Mesenteric fat pad (tissue), 1 donor: ENCODE data around the gene SPON2. TPM values are rescaled to one million over a fixed set of nuclear protein-coding genes. Genes with fewer than 3 reads are reported as not detected.
"Not testable (repeated sequence)": the region's sequence is repeated elsewhere in the genome, so short reads cannot be mapped to it uniquely, and the experiment has no call there.

Experiments used
- DNase-seq: peaks from one replicate; pipeline ENCODE4 v3.0.0-alpha.2; 2020; ENCODE audit warnings: low spot score
- total RNA-seq: library from RNA; stranded (reverse); fragmentation: NEBNext Ultra II Directional; extraction: Animal tissue kit (Norgen Biotek cat#: 25700); gene quantifications from one replicate; pipeline ENCODE4 v1.2.1, GENCODE V29; 2021
- donor health status: DM: yes; HTN: yes; CAD: no.

SPON2 gene
- total RNA-seq, 1 donor from 2014 or later: 27.3 TPM

- no peak for DNase-seq
Observed at GRCh38 chr4:1152290-1152689, 20.1 kb downstream of the SPON2 start.

- no peak for DNase-seq
Observed at GRCh38 chr4:1151541-1151940, 20.8 kb downstream of the SPON2 start.

GRCh38 chr4:1150875-1151274 lies 21.5 kb downstream of the SPON2 start:
- no peak for DNase-seq

- no peak for DNase-seq
Observed at GRCh38 chr4:1139860-1140259, 32.5 kb downstream of the SPON2 start.

GRCh38 chr4:1137850-1138249 lies 34.5 kb downstream of the SPON2 start:
- no peak for DNase-seq

GRCh38 chr4:1137063-1137776 lies 35.2 kb downstream of the SPON2 start:
- no peak for DNase-seq

GRCh38 chr4:1136048-1136447 lies 36.3 kb downstream of the SPON2 start:
- no peak for DNase-seq

GRCh38 chr4:1133033-1133432 lies 39.4 kb downstream of the SPON2 start:
- no peak for DNase-seq

GRCh38 chr4:1130316-1131186 lies 41.8 kb downstream of the SPON2 start:
- DNase-seq: no peak

GRCh38 chr4:1126506-1126905 lies 45.9 kb downstream of the SPON2 start:
- DNase-seq: no peak

- DNase-seq: not testable (repeated sequence)
Observed at GRCh38 chr4:1125466-1125865, 46.9 kb downstream of the SPON2 start.

- DNase-seq: no peak
Observed at GRCh38 chr4:1124818-1125217, 47.6 kb downstream of the SPON2 start.

GRCh38 chr4:1122505-1122904 lies 49.9 kb downstream of the SPON2 start:
- no peak for DNase-seq

Other genes with a start within 250 kb of the SPON2 start
- gene GAK, start 240.3 kb downstream of the SPON2 start, total RNA-seq: 91.3 TPM
- 27.7 TPM for gene TMEM175, start 240.1 kb downstream of the SPON2 start, total RNA-seq
- gene DGKQ, start 199.0 kb downstream of the SPON2 start, total RNA-seq: 10.1 TPM
- gene IDUA, start 185.5 kb downstream of the SPON2 start, total RNA-seq: 34.7 TPM
- 0.22 TPM for gene SLC26A1, start 179.2 kb downstream of the SPON2 start, total RNA-seq
- 54.1 TPM for gene FGFRL1, start 161.0 kb downstream of the SPON2 start, total RNA-seq
- gene RNF212, start 59.0 kb downstream of the SPON2 start, total RNA-seq: 4.2 TPM
- 147 TPM for gene CTBP1, start 76.5 kb upstream of the SPON2 start, total RNA-seq
- gene MAEA, start 117.3 kb upstream of the SPON2 start, total RNA-seq: 46.8 TPM
- gene UVSSA, start 174.6 kb upstream of the SPON2 start, total RNA-seq: 19.0 TPM
- gene NKX1-1, start 233.9 kb upstream of the SPON2 start, total RNA-seq: not detected